ENCODE data around the gene P2RY6. TPM values are rescaled to one million over a fixed set of nuclear protein-coding genes. Genes with fewer than 3 reads are reported as not detected.

Gene P2RY6
- total RNA-seq, 1 donor from 2014 or later: 3.7 TPM

DNA sequence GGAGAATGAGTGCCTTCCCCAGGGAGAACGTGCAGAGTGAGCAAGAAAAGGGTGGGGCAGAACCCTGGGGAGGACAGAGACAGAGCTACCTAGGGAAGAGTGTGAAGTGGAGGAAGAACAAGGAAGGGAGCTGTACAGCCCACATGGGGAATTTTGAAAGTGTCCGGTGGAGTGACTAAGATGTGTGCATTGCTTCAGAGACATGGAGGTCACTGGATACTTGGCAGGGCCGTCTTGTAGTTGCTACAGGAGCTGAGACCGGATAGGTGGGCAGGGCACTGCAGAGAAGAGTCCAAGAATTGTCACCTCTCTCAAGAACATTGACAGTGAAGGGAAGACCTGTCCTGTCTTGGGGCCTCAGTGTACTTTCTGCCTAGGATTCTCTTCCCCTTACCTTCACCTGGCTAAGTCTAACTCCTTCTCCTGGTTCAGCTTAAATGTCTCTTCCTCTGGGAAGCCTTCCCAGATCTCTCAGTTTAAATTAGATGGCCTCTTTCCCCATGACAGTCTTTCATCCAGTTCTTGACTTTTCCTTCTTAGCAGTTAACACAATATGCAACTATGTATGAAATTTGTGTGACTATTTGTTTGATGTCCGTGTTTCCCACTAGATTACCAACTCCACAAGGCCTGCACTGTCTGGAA, 9.2 kb upstream of the P2RY6 start:
- TF ChIP-seq, protein P1, sequence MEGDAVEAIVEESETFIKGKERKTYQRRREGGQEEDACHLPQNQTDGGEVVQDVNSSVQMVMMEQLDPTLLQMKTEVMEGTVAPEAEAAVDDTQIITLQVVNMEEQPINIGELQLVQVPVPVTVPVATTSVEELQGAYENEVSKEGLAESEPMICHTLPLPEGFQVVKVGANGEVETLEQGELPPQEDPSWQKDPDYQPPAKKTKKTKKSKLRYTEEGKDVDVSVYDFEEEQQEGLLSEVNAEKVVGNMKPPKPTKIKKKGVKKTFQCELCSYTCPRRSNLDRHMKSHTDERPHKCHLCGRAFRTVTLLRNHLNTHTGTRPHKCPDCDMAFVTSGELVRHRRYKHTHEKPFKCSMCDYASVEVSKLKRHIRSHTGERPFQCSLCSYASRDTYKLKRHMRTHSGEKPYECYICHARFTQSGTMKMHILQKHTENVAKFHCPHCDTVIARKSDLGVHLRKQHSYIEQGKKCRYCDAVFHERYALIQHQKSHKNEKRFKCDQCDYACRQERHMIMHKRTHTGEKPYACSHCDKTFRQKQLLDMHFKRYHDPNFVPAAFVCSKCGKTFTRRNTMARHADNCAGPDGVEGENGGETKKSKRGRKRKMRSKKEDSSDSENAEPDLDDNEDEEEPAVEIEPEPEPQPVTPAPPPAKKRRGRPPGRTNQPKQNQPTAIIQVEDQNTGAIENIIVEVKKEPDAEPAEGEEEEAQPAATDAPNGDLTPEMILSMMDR (conservative IDR thresholded peaks at IDR 0.05; ENCODE audit: low read depth, low read length): no peak
- DNase-seq (ENCODE audit: low read depth): peak; percentile 31
- no peak overlapping the region for H3K4me3 ChIP-seq (ENCODE audit: low read depth, low read length)

DNA sequence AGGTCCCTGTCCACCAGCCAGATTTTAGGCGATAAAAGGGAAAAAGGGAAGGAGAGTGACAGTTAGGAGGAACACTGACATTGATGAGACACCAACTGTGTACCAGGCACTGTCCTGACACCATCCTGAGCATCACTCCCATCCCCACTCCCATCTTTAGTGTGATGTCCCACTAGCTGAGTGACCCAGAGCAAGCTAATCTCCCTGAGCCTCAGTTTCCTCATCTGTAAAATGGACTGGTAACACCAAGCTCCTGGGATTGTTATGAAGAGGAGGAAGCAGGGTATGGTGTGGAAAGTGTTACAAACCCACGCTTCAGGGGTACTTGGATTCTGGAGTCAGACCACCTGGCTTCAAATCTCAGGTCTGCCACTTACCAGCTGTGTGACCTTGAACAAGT, 8.5 kb upstream of the P2RY6 start:
- DNase-seq (ENCODE audit: low read depth): no peak
- TF ChIP-seq, protein P1 (conservative IDR thresholded peaks at IDR 0.05; ENCODE audit: low read depth, low read length): no peak
- no peak overlapping the region for H3K4me3 ChIP-seq (ENCODE audit: low read depth, low read length)

DNA sequence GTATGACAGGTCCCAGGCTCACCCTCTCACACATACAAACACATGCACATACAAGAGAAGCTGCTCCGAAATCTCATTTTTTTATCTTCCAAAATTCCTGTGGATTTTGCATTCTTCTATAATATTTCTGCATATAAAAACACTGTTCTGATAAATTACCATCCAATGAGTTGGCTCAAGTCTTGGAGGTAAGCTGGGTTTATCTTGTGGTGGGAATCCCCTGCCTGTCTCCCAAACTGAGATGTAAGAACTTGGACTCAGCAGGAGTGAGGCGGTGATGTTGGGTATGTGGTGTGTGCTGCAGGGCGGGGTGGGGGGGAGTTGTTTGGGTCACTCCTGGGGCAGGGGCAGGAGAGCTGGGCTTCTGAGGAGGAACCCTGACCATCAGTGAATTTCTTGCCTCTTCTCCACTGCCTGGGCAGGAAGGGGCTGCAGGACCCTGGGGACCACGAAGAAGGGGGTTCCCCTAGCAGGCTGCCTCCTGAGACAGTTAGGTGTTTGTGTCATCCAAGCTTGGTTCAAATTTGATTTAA, 6.8 kb upstream of the P2RY6 start:
- DNase-seq (ENCODE audit: low read depth): no peak
- TF ChIP-seq, protein P1 (conservative IDR thresholded peaks at IDR 0.05; ENCODE audit: low read depth, low read length): no peak

DNA sequence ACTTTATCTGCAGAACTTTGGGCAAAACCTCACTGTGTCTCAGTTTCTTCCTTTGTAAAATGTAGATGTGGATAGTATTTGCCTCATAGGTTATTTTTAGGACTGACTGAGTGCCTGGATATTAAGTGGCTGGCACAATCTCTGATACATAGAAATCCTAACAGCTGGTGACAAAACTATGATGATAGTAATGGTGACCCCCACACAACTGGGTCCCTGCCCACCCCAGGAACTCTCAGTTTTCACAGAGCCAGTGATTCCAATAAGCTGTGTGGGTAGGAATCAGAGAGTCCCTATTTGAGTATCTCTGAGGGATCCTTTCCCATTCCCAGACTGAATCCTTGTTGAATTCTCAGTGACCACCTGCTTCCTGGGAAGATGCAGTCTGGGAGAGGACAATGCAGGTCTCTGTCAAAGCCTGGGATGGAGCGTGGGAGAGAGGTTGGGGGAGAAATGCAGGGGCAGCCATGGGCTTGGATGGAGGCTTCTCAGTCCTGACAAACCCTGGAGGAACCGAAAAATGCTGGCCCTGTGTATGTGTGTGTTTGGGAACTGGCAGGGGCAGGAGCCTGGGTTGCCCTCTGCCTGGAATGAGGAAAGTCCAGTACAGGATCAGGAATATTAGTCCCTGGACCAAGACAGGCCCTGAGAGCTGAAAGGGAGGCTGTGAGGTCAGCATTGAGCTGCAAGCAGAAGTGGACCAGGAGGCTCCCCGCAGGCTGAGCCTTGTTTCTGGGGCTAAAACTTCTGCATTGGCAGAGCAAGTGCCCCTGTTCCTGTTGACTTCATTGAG, 6.1 kb upstream of the P2RY6 start:
- DNase-seq (ENCODE audit: low read depth): no peak
- TF ChIP-seq, protein P1 (conservative IDR thresholded peaks at IDR 0.05; ENCODE audit: low read depth, low read length): no peak
- H3K4me3 ChIP-seq (ENCODE audit: low read depth, low read length): peak overlapping the region; percentile 75

More for the DNA sequence above, 6.8 kb upstream of the P2RY6 start:
- H3K4me3 ChIP-seq (ENCODE audit: low read depth, low read length): peak overlapping the region; percentile 75

DNA sequence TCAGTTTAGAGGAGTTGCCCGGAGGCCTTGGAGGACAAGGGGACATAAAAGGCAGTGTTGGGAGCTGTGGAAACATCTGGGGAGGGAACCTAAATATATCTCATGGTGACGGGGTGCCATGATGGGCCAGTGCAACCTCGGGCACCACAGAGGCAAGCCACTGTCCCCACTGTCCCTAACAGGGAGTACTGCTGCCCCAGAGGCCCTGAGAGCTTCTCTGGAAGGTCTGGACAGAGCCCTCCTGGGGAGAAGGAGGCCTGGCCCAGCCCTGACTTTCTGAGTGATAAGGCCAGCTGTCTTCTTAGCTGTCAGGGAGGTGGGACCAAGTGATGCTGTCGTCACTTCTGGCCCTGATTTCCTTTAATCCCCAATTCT, 5.5 kb upstream of the P2RY6 start:
- no peak overlapping the region for H3K4me3 ChIP-seq (ENCODE audit: low read depth, low read length)
- TF ChIP-seq, protein P1 (conservative IDR thresholded peaks at IDR 0.05; ENCODE audit: low read depth, low read length): no peak
- DNase-seq (ENCODE audit: low read depth): no peak

DNA sequence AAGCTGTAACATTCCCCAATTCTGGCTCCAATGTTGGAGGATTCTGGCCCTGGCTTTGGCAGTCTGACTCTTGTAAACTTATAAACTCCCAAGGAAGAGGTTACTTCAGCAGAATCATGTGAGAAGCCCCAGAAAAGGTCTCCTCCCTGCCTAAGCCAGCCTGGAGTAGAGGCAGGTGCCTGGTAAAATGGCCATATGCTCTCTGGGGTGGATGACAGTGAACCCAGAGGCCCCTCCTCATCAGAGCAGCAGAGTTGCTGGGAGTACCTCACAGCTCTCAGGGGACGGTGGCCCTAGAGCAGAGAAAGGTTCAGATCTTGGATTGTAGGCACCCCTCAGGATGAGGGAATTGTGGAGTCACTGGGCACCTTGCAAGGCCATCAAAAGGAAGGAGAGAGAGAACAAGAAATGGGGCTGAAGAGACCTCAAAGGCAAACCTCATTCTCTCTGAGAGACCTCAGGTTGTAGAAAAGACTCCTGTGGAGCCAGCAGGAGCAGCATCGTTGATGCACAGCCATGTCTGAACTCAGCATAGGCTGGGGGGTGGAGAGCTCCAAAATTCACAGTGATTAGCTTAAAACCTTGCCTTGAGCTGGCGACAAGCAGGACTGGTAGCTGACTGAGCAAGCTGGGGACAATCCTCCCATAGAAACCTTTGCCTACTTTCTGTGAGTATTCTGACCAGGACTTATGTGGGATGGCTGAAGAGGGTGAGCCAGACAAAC, 4.9 kb upstream of the P2RY6 start:
- TF ChIP-seq, protein P1 (conservative IDR thresholded peaks at IDR 0.05; ENCODE audit: low read depth, low read length): no peak
- H3K4me3 ChIP-seq (ENCODE audit: low read depth, low read length): no peak overlapping the region
- no peak for DNase-seq (ENCODE audit: low read depth)

All from epithelial cell of proximal tubule (primary cell).